Uterus (tissue), 2 donors: ENCODE data around the gene MBNL1.

Experiments used
- POLR2A ChIP-seq, 2 donors: fragments of 450-650 bp; IDR thresholded peaks; one replicate each; pipeline ENCODE4 v1.6.1; 2016; ENCODE audit warnings: antibody characterized with exemption in 2 of 2, mild to moderate bottlenecking in 1 of 2, moderate library complexity in 1 of 2
- TF ChIP-seq, protein P1 (sequence below), 4 experiments: fragments of 200-600 bp in 2 of 4; fragments of 450-650 bp in 2 of 4; sonication (generic) in 2 of 4; IDR thresholded peaks; one replicate each; pipeline ENCODE4 v1.5.1; 2016 to 2019; ENCODE audit warnings: antibody characterized with exemption in 4 of 4, mild to moderate bottlenecking in 2 of 4, moderate library complexity in 1 of 4

- TF ChIP-seq, protein P1, sequence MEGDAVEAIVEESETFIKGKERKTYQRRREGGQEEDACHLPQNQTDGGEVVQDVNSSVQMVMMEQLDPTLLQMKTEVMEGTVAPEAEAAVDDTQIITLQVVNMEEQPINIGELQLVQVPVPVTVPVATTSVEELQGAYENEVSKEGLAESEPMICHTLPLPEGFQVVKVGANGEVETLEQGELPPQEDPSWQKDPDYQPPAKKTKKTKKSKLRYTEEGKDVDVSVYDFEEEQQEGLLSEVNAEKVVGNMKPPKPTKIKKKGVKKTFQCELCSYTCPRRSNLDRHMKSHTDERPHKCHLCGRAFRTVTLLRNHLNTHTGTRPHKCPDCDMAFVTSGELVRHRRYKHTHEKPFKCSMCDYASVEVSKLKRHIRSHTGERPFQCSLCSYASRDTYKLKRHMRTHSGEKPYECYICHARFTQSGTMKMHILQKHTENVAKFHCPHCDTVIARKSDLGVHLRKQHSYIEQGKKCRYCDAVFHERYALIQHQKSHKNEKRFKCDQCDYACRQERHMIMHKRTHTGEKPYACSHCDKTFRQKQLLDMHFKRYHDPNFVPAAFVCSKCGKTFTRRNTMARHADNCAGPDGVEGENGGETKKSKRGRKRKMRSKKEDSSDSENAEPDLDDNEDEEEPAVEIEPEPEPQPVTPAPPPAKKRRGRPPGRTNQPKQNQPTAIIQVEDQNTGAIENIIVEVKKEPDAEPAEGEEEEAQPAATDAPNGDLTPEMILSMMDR (IDR thresholded peaks at IDR 0.05): no peak
- TF ChIP-seq POLR2A (IDR thresholded peaks at IDR 0.05): no peak
Measured at GRCh38 chr3:152252755-152253154, 16.0 kb upstream of the MBNL1 start.
